Panc1 (cell line): Measurements from ENCODE around the gene IFT122. TPM values are rescaled to one million over a fixed set of nuclear protein-coding genes. Genes with fewer than 3 reads are reported as not detected.
"Not testable (repeated sequence)": the region's sequence is repeated elsewhere in the genome, so short reads cannot be mapped to it uniquely, and the experiment has no call there.

Experiments used
- ATAC-seq: fragments of 200-7000 bp; cut with Tn5 transposase; 2 replicates; pipeline ENCODE4 v1.9.1; 2020; ENCODE audit warnings: mild to moderate bottlenecking, moderate library complexity
- BruUV-seq: library from RNA; stranded (reverse); fragments of 400-500 nt; replicated peaks from 2 replicates; lab custom pipeline; 2021; lab: Mats Ljungman, UMichigan
- CTCF ChIA-PET: fragments of 300-600 bp; sonication (Branson Sonifier 250); formaldehyde crosslinking; loops from one replicate; lab custom pipeline; 2022; ENCODE audit warnings: antibody characterized with exemption; lab: Charles Lee
- POLR2A ChIA-PET: fragments of 300-600 bp; sonication (Branson Sonifier 250); formaldehyde crosslinking; loops from one replicate; lab custom pipeline; 2022; ENCODE audit warnings: antibody characterized with exemption; lab: Charles Lee
- DNase-seq: peaks from one replicate; pipeline ENCODE4 v3.0.0-alpha.2; 2010; ENCODE audit warnings: low read depth, low spot score
- H3K27ac ChIP-seq: 2 replicates; pipeline ENCODE4 v1.5.1; 2011; ENCODE audit warnings: mild to moderate bottlenecking, low read length, inconsistent platforms
- H3K27me3 ChIP-seq: fragments of 200-500 bp; sonication (Bioruptor generic); 2 replicates; pipeline ENCODE4 v1.6.0; 2014; ENCODE audit warnings: low read length, inconsistent platforms; ENCODE audit not compliant: control insufficient read depth, insufficient read depth
- H3K36me3 ChIP-seq: fragments of 200-500 bp; sonication (Bioruptor generic); 2 replicates; pipeline ENCODE4 v1.5.1; 2014; ENCODE audit warnings: inconsistent platforms, mild to moderate bottlenecking, low read length, moderate library complexity; ENCODE audit not compliant: control insufficient read depth, insufficient read depth
- H3K4me1 ChIP-seq: 2 replicates; pipeline ENCODE4 v1.5.1; 2011; ENCODE audit warnings: inconsistent platforms, mild to moderate bottlenecking, low read length, moderate library complexity; ENCODE audit not compliant: control insufficient read depth, insufficient read depth
- H3K4me3 ChIP-seq, 2 experiments: 2 replicates each; pipeline ENCODE4 v1.5.1; 2011 to 2012; ENCODE audit warnings: low read depth in 2 of 2, low read length in 2 of 2, mild to moderate bottlenecking in 2 of 2, inconsistent platforms in 1 of 2, moderate library complexity in 1 of 2
- H3K9me3 ChIP-seq: fragments of 200-500 bp; sonication (Bioruptor generic); 2 replicates; pipeline ENCODE4 v1.5.1; 2014; ENCODE audit warnings: low read depth, mild to moderate bottlenecking, inconsistent platforms, low read length, moderate library complexity; ENCODE audit not compliant: control insufficient read depth, insufficient read depth
- POLR2AphosphoS5 ChIP-seq: IDR thresholded peaks from 2 replicates; pipeline ENCODE4 v1.6.1; 2012; ENCODE audit warnings: mild to moderate bottlenecking, low read depth, low read length, moderate library complexity
- SIN3A ChIP-seq: IDR thresholded peaks from 2 replicates; pipeline ENCODE4 v1.6.1; 2012; ENCODE audit warnings: low read depth, mild to moderate bottlenecking, low read length, moderate library complexity, borderline replicate concordance; ENCODE audit not compliant: insufficient read depth
- TCF7L2 ChIP-seq: IDR thresholded peaks from 2 replicates; pipeline ENCODE4 v1.6.1; 2011; ENCODE audit warnings: mild to moderate bottlenecking, low read depth, low read length, inconsistent platforms
- in situ Hi-C: cut with HindIII; loops from 2 replicates; pipeline ENCODE4 v1.10.0; 2016; ENCODE audit warnings: low sequenced_read_pairs, low pct_unique_long_range_greater_than_20kb
- intact Hi-C: fragments of 100-400 bp; cut with micrococcal nuclease; formaldehyde crosslinking; loops from one replicate; pipeline ENCODE4 v1.10.0; 2022; ENCODE audit not compliant: unreplicated experiment
- total RNA-seq: library from RNA; stranded (reverse); gene quantifications from one replicate; pipeline ENCODE4 v1.2.1, GENCODE V29; 2021; ENCODE audit not compliant: unreplicated experiment
- TF ChIP-seq, protein P1 (sequence below), 2 experiments: IDR thresholded peaks; 2 replicates each; pipeline ENCODE4 v1.6.1; 2011 to 2012; ENCODE audit warnings: low read depth in 2 of 2, control low read depth in 1 of 2, low read length in 1 of 2, mild to moderate bottlenecking in 1 of 2, moderate library complexity in 1 of 2; ENCODE audit not compliant: insufficient read depth in 1 of 2
- TF ChIP-seq, protein P2 (sequence below): fragments of 450-650 bp; IDR thresholded peaks from 2 replicates; pipeline ENCODE4 v1.5.1; 2017; ENCODE audit warnings: mild to moderate bottlenecking

The IFT122 gene
- total RNA-seq, 1 experiment from 2014 or later = 52.4 TPM

DNA sequence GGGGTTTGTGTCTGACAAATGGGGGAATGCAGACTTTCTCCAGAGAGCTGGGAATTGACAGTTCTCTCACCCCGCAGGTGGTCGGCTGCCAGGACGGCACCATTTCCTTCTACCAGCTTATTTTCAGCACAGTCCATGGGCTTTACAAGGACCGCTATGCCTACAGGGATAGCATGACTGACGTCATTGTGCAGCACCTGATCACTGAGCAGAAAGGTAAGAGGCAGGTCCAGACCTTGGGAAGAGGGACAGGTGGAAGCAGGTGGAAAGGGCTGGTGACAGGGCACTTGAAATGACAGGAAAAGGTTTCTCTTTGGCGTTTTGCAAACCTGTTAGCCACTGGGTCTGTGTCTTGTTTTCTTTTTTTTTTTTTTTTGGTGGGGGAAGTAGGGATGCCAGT lies 36.6 kb downstream of the IFT122 start:
- Histone ChIP-seq H3K4me3 (no peak overlapping the region), H3K27me3 (no peaks in the 10 kb centered on the region), H3K9me3 (no peaks in the 10 kb centered on the region), H3K27ac (no peak overlapping the region), H3K4me1 (no peaks in the 10 kb centered on the region), H3K36me3 (peaks cover 3% of the 10 kb centered on the region; the same call in 1 of the 2 replicates)
- TF ChIP-seq POLR2AphosphoS5 (no peak), SIN3A (no peak), TCF7L2 (no peak)
- TF ChIP-seq, protein P1, sequence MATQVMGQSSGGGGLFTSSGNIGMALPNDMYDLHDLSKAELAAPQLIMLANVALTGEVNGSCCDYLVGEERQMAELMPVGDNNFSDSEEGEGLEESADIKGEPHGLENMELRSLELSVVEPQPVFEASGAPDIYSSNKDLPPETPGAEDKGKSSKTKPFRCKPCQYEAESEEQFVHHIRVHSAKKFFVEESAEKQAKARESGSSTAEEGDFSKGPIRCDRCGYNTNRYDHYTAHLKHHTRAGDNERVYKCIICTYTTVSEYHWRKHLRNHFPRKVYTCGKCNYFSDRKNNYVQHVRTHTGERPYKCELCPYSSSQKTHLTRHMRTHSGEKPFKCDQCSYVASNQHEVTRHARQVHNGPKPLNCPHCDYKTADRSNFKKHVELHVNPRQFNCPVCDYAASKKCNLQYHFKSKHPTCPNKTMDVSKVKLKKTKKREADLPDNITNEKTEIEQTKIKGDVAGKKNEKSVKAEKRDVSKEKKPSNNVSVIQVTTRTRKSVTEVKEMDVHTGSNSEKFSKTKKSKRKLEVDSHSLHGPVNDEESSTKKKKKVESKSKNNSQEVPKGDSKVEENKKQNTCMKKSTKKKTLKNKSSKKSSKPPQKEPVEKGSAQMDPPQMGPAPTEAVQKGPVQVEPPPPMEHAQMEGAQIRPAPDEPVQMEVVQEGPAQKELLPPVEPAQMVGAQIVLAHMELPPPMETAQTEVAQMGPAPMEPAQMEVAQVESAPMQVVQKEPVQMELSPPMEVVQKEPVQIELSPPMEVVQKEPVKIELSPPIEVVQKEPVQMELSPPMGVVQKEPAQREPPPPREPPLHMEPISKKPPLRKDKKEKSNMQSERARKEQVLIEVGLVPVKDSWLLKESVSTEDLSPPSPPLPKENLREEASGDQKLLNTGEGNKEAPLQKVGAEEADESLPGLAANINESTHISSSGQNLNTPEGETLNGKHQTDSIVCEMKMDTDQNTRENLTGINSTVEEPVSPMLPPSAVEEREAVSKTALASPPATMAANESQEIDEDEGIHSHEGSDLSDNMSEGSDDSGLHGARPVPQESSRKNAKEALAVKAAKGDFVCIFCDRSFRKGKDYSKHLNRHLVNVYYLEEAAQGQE (IDR thresholded peaks at IDR 0.05; ENCODE audit: insufficient read depth in 1 of 2, low read depth in 2 of 2, low read length in 1 of 2) = no peak
- TF ChIP-seq, protein P2, sequence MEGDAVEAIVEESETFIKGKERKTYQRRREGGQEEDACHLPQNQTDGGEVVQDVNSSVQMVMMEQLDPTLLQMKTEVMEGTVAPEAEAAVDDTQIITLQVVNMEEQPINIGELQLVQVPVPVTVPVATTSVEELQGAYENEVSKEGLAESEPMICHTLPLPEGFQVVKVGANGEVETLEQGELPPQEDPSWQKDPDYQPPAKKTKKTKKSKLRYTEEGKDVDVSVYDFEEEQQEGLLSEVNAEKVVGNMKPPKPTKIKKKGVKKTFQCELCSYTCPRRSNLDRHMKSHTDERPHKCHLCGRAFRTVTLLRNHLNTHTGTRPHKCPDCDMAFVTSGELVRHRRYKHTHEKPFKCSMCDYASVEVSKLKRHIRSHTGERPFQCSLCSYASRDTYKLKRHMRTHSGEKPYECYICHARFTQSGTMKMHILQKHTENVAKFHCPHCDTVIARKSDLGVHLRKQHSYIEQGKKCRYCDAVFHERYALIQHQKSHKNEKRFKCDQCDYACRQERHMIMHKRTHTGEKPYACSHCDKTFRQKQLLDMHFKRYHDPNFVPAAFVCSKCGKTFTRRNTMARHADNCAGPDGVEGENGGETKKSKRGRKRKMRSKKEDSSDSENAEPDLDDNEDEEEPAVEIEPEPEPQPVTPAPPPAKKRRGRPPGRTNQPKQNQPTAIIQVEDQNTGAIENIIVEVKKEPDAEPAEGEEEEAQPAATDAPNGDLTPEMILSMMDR = no peak
- CTCF ChIA-PET = interaction anchor here (1.0 kb wide), 1 partner anchor 93 kb away, joined by 3 read pairs; no protein-coding TSS in a partner anchor
- DNase-seq (no peak), ATAC-seq (no peak)
- in situ Hi-C loops (no loop called here), intact Hi-C loops (no loop called here)
- POLR2A ChIA-PET = interaction anchor here (0.6 kb wide), 1 partner anchor 792 kb away, joined by 8 read pairs; no protein-coding TSS in a partner anchor
- no TSS peak for BruUV-seq

DNA sequence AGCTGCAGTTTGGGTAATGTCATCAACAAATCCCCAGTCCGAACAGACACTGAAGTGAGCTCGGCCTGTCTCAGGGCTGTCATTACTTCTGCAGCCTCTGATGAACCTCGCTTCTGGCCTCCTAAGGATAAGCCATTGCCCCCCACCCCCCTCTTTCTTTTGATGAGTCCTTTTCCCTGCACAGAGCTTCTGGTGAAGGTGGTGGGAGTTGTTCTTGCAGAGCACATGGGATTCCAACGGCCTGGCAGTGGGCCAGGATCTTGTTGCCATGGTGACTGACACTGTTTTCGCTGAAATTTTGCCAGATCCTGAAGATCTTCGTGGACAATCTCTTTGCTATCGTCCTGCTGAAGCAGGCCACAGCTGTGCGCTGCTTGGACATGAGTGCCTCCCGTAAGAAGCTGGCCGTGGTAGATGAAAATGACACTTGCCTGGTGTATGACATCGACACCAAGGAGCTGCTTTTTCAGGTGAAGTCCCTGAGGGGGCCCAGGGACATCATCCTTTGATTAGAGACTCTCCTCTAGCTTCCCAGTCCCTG lies 41.3 kb downstream of the IFT122 start:
- CTCF ChIA-PET = interaction anchor here (0.7 kb wide), 1 partner anchor 9 kb away, joined by 3 read pairs; no protein-coding TSS in a partner anchor
- H3K4me3 ChIP-seq, DNase-seq, H3K36me3 ChIP-seq, in situ Hi-C loops, H3K27ac ChIP-seq, BruUV-seq, H3K27me3 ChIP-seq, H3K9me3 ChIP-seq, ATAC-seq, intact Hi-C loops, H3K4me1 ChIP-seq: not testable (repeated sequence)
- POLR2A ChIA-PET = interaction anchor here (0.6 to 0.7 kb wide), 2 partner anchors 39 to 47 kb away, joined by 3 to 6 read pairs; no protein-coding TSS in a partner anchor

DNA sequence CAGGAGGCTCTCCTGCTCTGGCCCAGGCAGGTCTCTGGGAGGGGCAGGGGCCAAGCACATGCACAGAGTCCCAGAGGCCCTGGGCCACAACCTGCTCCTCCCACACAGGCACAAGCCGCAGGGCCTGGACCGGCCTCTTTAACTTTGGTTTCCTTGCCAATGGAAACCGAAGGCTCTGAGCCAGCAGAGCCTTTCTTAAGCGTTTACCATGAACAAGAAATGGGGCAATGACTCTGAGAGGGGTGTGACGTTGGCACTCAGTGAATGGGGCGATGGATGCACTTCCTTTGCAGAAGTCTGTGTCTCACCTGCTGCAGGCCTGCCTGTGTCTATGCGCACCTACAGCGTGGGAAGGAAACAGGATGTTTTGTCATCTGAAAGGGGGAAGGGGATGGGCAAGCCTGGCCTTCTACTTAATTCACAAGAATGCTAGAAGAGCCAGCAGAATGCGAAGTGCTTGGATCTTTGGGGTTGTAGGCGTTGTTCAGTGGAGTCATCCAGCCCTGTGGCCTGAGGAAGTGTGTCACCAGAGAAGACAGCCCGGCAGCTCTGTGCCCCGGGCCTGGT lies 41.8 kb downstream of the IFT122 start:
- peaks cover 3% of the 10 kb centered on the region; the same call in 1 of the 2 replicates for H3K36me3 ChIP-seq
- ATAC-seq = no peak
- TF ChIP-seq, protein P2 = no peak
- TF ChIP-seq POLR2AphosphoS5 = no peak
- DNase-seq = no peak
- BruUV-seq = no TSS peak
- H3K27ac ChIP-seq = no peak overlapping the region
- H3K4me1 ChIP-seq = no peaks in the 10 kb centered on the region
- H3K27me3 ChIP-seq = no peaks in the 10 kb centered on the region
- POLR2A ChIA-PET = interaction anchor here (0.7 kb wide), 1 partner anchor 38 kb away, joined by 6 read pairs; no protein-coding TSS in a partner anchor
- in situ Hi-C loops (no loop called here), intact Hi-C loops (no loop called here)
- H3K9me3 ChIP-seq = no peaks in the 10 kb centered on the region
- CTCF ChIA-PET = no interaction called here
- no peak overlapping the region for H3K4me3 ChIP-seq
